ENCODE measurements around the gene SPTLC1.
A peak's percentile ranks its signal among the peaks of the same experiment; 100 is the strongest.
"Not testable (repeated sequence)": the region's sequence is repeated elsewhere in the genome, so short reads cannot be mapped to it uniquely, and the experiment has no call there.

SPTLC1 gene, protein sequence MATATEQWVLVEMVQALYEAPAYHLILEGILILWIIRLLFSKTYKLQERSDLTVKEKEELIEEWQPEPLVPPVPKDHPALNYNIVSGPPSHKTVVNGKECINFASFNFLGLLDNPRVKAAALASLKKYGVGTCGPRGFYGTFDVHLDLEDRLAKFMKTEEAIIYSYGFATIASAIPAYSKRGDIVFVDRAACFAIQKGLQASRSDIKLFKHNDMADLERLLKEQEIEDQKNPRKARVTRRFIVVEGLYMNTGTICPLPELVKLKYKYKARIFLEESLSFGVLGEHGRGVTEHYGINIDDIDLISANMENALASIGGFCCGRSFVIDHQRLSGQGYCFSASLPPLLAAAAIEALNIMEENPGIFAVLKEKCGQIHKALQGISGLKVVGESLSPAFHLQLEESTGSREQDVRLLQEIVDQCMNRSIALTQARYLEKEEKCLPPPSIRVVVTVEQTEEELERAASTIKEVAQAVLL
- total RNA-seq, result 37.9 to 55.4 (median 46.5) reads per million in 4 donors

DNA sequence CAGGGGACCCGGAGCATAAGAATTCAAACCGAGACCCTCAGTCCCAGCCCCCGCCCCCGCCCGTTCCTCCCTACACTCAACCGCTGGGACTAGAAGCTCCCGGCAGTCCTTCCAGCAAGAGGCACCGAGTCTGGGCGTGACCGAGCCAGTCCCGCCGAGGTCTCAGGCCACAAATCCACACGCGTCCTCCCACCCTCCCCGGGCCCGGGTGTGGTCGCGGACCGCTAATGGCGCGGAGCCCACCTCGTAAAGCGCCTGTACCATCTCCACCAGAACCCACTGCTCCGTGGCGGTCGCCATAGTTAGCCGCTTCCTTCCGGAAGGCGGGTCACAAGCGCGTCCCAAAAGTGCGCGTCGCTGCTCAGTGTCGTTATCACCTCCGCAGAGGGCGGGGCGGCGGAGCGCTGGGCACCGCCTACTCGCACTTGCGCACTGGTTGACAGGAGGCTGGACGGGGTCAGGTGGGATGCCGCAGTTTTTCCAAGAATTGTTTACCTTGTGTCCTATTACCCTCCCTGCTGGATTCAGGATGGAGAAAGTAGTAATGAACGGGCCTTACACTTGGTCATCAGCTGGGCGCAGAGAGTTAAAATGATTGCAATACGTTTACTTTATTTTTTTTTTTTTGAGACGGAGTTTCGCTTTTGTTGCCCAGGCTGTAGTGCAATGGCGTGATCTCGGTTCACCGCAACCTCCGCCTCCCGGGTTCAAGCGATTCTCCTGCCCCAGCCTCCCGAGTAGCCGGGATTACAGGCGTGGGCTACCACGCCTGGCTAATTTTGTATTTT is at the start of gene SPTLC1:
SPTLC1 (minus strand) TSS at position 343 of the 788 bp plus-strand sequence; CDS start at position 300, 43 bp downstream.
- DNase-seq, result peak; percentile 84 to 97 (median 91)

DNA sequence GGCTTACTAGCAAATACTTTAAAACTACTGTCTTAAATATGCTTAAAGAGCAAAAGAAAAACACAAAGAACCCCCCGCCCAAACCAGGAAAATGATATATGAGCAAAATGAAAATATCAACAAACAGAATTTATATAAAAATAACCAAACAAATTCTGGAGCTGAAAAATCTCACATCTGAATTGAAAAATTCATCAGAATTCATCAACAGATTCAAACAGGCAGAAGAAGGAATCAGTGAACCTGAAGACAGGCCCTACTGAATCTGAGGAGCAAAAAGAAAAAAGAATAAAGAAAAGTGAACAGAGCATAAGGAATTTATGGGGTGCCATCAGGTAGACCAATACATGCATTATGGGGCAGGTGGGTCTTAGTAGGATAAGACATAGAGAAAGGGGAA is 49.8 kb upstream of the SPTLC1 start:
- no peak for DNase-seq

DNA sequence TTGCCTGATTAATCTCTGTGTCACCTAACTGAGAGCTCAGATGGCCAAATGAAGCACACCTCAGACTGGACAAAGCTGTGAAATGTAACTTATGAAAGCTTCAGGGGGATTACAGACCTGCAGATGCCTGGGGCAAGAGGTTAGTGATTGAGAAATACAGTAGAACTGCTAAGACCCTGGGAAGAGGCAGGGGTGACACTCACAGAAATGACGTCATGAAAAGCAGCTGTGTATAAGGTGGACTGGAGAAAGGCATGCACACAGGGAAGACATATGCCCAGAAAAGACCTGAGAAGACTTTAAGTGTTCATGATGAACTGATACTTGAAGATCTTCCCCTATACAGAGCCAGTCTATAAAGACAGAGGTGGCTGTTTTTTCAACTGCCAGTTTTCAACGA is 49.3 kb upstream of the SPTLC1 start:
- DNase-seq, result no peak

DNA sequence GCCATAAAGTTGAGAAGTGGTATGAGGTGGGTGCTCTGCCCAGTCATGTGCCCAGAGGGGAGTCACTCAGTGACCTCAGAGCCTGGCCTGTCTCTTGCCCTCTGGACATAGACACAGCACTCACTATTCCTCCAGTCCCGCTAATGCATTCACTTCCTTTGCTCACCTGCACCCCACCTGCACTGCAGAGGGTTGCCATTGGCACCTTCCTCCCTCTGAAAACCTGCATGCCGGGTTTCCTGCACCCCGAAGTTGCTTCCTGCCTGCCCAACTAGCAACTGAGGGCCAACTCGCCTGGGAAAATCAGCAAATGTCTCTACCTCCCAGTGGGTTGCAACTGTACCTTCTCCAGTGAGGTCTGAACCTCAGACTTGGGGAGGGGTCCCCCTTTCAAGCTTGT is 48.1 kb upstream of the SPTLC1 start:
- DNase-seq, result no peak

DNA sequence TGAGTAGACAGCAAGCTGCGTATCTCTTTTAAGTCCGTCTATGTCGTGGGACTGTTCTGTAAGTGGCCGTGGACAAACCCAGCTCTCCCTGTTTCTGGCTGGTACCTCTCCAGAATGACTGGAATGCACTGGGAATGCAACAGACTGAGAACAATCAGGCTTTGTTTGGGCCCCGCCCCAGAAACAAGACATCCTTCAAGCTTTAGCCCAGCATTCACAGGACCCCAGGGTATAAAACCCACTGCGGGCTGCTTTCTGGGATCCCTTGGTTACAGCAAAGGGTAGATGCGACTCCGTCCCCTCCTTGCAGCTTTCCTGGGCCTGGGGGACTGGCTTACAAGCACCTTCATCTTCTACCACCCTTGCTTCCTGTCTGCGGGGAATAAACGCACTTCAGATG is 45.6 kb upstream of the SPTLC1 start:
- DNase-seq, result no peak

DNA sequence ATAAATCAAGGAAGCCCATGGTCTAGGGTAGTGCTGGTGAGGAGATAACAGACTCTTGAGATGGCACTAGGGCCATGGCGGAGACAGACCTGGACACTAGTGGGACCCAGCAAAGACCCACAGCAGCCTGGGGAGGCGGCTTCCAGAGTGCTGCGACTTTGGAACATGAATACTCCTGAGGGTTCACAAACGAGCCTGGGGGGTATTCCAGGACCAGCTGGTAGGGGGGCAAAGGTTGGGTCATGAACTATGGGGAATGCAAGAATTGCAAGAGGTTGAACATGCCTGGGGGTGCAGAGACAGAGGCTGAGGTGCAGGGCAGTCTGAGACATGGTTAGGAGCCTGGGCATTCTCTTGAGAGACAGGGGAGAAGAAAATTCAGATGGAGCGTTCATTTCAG is 43.8 kb upstream of the SPTLC1 start:
- no peak for DNase-seq

DNA sequence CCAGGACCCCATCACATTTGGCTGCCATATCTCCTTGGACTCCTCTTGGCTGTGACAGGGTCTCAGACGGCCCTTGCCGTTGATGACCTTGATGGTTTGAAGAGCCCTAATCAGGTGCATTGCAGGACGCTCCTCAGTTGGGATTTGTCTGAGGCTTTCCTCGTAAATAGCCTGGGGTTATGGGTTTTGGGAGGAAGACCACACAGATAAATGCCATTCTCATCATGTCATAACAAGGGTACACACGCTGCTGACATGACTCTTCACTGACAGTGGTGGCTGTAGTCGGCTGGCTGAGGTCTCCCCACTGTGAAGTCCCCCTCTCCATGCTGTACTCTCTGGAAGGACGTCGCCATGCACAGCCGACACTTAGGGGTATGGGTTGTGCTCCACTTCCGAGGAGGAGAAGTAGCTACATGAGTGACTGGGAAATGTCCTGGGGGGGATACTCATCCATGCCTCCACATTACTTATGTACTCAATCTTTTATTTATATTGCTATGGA is 42.9 kb upstream of the SPTLC1 start:
- DNase-seq, result no peak

DNA sequence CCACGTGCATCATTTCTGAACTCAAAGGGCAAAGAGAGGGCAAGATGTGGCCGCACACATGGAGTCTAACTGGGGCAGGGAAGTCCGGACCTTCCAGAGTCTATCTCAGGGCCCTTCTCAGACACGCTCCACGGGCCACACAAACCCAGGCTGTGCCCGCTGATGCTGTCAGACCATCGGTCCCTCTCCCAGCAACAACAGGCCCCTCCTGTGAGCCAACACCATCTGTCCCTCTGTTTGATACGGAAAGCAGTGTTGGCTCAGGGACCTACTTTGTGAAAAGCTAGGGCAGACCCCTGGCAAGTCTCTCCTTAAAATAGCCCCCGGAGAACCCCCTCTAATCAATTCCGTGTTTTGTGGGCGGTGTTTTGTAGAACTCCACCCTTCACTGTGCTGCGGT is 40.5 kb upstream of the SPTLC1 start:
- not testable (repeated sequence) for DNase-seq

DNA sequence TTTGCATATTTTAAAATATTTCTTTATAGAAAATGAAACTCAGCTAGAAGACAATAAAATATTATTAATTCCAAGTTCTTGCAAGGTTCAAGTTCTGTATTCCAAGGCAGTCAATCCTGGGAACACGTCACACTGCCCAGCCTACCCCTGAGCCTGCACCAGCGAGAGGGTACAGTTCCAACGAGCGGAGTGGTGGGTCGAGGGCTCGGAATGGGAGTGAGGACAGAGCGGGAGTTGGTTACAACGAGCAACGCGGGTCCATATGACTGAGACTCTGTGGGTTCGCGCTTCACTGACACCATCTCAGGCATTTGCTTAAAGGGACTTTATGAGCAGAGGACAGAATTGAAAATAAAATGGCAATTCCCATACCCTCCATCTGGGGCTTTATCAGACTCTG is 40.0 kb upstream of the SPTLC1 start:
- no peak for DNase-seq

DNA sequence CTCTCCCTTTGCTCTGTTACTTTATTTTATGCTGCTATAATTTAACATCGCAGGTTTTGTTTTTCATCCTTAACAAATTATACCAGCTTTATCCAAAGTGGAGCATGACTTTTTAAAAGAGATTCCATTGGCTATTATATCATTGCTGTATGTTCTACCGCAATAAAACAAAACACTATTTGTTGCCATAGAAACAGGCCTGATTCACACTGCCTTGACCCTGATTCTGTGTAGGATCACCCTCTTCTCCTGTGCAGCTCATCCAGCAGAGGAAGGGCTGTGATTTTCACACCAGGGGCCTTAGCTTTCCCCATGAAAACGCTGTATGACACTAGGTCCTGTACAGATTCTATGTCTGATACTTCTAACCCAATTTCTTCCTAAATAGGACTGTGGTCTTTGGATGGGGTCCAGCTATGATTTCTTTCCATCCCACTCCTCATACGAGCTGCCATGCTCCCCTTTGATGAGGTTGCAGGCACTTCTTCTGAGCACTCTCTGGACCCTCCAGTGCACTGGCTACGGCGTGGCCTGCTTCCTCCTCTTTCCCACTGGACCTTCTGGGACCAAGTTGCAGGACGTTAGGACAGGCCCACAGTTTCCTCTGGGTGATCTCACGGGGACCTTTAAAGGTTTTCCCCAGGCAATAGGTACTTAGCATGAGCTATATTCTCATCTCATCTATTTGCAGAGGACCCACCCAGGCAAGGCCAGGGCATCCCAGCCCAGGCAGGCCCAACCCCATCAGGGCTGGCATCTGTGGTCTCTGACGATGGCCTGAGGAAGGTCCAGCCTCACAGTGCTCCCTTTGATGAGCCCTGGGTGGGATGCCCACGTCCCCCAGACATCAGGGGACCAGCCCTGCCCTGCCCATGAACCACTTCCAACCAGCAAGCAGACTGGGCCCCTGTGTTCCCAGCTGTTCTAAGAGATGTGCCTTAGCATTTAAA is 38.5 kb upstream of the SPTLC1 start:
- DNase-seq, result not testable (repeated sequence)

DNA sequence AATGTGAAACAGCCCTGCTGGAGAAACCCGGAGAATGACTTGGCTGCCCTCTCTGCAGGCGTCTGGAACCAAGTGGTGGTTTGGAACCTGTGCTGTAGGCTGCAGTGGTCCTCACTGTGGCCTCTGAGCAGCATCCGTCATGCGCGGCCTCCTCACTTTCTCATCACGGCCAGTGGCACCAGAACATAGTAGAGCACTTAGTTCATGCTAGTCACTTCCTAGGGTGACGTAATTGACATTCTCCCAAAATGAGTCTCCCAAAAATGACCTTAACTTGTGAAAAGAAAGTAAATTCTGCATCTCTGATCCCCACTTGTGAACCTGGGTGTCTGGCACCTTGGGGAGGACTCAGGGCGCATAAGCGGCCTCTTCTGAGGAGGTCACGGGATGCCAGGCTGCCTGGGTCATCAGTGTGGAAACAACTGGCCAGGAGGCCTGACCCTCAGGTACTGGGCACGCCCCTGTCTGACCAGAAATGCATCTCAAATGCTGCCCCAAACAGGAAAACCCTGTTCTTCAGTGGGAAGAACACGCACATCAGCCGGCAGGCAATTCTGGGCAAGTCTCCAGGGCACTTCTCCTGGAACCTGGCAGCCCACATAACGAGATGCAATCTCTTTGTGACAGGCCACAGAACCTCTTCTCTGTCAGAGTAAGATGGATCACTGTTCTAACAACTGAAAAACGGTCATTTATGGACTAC is 36.6 kb upstream of the SPTLC1 start:
- DNase-seq, result no peak

DNA sequence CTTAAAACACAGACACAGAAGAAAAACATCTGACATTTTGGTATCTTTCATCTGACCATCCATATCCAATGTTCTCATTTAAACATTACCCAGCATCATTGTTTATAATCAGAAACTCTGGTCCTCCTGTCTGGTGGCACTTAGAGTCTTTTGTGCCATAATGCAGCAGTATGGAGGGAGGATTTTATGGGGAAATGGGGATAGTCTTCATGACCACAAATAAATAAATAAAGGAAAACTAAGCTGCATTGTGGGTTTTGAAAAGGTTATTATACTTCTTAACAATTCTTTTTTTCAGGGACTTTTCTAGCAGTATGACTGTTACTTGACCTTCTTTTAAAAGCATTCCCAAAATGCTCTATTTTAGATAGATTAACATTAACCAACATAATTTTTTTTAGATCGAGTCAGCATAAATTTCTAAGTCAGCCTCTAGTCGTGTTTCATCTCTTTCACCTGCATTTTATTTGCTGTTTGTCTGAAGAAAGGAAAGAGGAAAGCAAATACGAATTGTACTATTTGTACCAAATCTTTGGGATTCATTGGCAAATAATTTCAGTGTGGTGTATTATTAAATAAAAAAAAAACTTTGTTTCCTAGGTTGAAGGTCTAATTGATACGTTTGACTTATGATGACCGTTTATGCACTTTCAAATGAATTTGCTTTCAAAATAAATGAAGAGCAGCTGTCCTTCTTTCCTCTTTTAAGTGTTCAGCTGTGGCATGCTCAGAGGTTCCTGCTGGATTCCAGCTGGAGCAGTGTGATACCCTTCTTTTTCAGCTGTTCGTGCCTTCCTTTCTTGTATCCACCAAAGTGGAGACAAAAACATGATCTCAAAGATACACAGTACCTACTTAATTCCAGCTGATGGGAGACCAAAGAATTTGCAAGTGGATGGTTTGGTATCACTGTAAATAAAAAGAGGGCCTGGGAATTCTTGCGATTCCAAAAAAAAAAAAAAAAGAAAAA is 35.6 kb upstream of the SPTLC1 start:
- DNase-seq, result not testable (repeated sequence)

DNA sequence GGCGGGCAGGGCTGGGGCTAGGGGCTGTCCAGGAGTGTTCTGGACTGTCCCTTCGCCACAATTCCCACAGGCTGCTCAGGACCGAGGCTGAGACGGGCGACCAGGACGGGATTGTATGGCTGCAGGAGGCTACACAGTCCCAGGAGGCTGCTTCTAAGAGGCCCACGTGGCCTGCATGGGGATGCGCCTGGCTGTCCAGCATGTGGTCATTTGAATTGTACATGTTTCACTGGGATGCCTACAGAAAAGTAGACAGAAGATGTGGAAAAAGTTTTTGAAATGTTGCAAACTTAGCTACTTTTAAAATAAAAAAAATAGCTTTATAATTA is 32.6 kb upstream of the SPTLC1 start:
- no peak for DNase-seq

DNA sequence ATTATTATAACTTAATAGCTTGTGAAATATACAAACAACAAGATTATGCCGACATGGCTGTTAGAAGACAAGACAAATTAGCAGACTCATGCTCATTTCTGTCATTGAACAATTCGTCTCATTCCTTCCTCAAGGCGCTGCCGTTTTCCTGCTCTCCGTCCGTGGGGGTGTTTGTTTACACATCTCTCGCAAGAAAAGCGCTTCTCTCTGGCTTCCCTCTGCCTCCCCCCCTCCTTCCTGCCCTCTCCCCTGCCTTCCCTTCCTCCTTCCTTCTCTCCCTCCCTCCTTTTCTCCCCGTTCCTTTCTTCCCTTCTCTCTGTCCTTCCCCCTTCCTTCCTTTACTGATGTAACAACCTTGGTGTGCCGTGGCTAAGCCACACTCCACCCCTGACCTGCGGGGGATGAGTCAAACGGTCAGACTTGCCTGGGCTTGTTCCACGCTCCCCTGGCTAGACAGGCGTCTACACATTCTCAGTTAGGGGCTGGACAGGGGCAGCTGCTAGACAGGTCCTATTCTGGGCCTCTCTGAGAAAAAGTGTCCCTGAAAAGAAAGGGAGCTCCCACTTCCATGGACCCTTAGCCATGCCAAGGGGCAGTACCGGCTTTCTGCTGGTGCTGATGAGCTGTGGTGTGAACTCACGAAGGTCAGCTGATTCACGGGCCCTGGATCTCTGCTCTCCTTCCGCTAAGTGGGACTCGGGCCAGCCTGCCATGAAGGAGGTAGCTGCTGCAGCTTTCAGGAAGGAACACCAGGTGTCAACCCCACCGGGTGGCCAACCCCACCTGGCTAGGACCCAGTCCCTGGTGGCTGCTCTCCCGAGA is 32.0 kb upstream of the SPTLC1 start:
- peak in 1 of 5 donors; percentile 31 for DNase-seq

DNA sequence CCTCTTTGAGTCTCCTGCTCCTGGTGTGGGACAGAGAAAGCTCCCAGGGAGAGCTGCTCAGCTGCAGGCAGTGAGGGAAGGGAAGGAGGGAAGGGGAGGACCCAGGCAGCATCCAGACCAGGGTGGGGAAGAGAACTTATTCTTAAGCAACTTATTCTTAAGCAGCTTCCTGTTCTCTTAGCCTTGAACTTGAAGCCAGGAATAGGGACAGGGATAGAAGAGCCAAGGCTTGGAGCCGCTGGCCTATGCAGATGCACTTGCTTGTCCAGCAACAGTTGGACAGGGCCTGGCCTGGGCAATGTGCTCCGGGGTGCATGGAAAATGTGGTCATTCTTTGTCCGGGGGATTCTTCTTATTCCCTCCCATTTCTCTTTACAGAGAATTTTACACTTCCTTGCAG is 31.4 kb upstream of the SPTLC1 start:
- DNase-seq, result no peak

DNA sequence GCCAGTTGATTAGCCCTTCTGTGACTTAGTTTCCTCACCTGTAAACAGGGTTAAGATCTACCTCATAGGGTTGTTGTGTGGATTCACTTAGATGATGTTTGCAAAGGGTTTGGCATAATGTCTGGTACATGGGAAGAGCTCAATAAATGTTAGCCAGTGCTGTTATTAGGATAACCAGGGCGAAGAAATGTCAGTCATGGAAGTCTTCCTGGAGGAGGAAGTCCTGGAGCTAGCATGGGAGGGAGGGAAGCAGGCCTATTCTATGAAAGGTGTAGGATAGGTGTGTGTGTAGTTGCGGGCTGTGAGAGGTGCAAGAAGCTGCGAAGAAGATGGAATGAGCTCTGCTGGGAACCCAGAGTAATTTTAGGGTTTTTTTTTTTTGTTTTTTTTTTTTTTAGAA is 30.6 kb upstream of the SPTLC1 start:
- not testable (repeated sequence) for DNase-seq

DNA sequence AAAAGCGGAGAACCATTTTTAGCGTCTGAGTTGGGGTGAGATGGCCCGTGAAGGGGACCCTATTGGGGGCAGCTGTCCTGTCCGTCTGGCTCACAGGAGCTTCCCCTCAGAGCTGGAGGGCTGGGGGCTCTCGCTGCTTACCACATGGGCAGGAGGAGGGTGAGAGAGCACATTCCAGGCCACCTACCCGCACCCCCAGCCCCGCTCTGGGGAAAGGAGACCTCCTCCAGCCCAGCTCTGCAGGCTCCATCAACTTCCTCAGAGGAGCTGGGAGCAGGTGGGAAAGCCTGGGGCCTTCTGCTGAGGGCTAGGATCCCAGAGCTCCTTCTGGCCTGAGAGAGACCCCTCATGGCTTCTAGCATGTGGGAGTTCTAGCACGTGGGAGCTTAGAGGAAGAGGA is 27.1 kb upstream of the SPTLC1 start:
- no peak for DNase-seq

DNA sequence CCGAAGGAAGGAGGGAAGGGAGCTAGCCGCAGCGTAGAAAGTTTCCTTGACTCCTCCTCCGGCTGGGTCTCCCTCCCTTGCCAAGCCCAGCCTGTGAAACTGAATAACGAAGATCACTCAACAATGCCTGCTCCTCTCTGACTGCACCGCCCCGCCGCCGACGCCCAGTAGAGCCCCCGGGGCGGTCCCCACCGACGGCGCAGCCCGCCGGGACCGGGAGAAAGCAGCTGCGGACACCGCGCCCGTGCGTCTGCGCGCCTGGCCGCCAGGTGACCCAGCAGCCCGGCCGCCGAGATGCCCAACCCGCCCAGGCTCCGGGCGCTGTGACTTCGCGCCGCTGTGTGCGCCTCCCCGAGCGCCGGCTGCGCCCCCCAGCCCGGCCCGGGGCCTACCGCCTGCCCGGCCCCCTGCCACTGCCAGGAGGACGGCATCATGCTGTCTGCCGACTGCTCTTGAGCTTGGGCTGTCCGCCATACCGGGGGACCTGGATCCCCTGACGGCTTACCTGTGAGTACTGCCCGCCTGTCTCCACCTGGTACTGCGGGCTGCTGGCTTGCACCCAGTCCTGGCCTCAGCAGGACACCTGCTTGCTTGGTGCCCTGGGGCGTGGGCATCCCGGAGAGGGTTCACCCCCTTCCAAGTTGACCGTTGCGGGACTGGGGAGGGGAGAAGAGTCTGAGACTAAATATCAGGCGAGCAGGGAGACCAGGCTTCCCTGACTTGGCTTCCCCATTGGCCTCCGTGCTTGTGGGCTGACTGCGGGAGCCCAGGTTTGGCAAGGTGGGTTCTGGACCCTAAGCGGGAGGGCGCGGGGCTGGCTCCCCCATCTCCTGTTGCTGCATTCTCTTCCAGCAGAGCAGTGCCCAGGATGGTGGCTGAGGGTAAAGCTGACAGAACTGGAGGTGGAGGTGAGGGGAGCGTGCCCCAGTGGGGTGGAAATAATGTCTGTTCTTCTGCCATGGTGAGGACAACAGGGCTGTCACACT is 26.2 kb upstream of the SPTLC1 start:
- no peak for DNase-seq

DNA sequence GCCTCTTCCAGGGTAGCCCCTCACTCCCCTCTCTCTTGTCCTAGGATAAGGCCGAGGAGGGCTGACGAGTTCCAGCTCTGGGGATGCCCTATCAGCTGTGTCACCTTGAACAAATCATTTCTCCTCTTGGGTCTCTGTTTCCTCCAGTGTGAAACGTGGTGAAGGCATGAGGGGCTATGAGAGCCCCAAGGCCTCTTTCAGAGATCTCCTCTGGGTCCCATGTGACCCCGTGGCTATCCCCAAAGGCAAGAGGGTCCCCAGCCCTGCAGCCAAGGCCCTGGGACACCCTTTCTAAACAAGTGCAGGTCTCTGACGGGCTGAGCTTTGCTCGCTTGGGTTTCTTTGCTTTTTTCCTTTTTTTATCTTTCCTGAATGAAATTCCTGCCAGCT is 25.5 kb upstream of the SPTLC1 start:
- DNase-seq, result no peak

Measured in T-helper 1 cell (primary cell).